ENCODE results near the gene IQUB. TPM values are rescaled to one million over a fixed set of nuclear protein-coding genes. Genes with fewer than 3 reads are reported as not detected.
"Not testable (repeated sequence)": the region's sequence is repeated elsewhere in the genome, so short reads cannot be mapped to it uniquely, and the experiment has no call there.

Gene IQUB
- total RNA-seq, 1 experiment from 2014 or later: 1.1 TPM

GRCh38 chr7:123492485-123492884, 41.9 kb downstream of the IQUB start:
- DNase-seq (ENCODE audit: low read depth): no peak

GRCh38 chr7:123485721-123486120, 48.7 kb downstream of the IQUB start:
- DNase-seq (ENCODE audit: low read depth): no peak

GRCh38 chr7:123485187-123485586, 49.2 kb downstream of the IQUB start:
- DNase-seq (ENCODE audit: low read depth): no peak

GRCh38 chr7:123484199-123484598, 50.2 kb downstream of the IQUB start:
- no peak for DNase-seq (ENCODE audit: low read depth)

GRCh38 chr7:123480107-123480506, 54.3 kb downstream of the IQUB start:
- no peak for DNase-seq (ENCODE audit: low read depth)

- DNase-seq (ENCODE audit: low read depth): not testable (repeated sequence)
These were observed 56.3 kb downstream of the IQUB start for GRCh38 chr7:123478056-123478455.

GRCh38 chr7:123472750-123473445, 61.5 kb downstream of the IQUB start:
- no peak for DNase-seq (ENCODE audit: low read depth)

GRCh38 chr7:123472327-123472726, 62.1 kb downstream of the IQUB start:
- no peak for DNase-seq (ENCODE audit: low read depth)

GRCh38 chr7:123468303-123468702, 66.1 kb downstream of the IQUB start:
- no peak for DNase-seq (ENCODE audit: low read depth)

- DNase-seq (ENCODE audit: low read depth): no peak
These were observed 70.5 kb downstream of the IQUB start for GRCh38 chr7:123463890-123464289.

- DNase-seq (ENCODE audit: low read depth): peak; percentile 25
These were observed 73.8 kb downstream of the IQUB start for GRCh38 chr7:123460616-123461015.

- no peak for DNase-seq (ENCODE audit: low read depth)
These were observed 78.4 kb downstream of the IQUB start for GRCh38 chr7:123455965-123456470.

GRCh38 chr7:123440101-123440548, 94.3 kb downstream of the IQUB start:
- DNase-seq (ENCODE audit: low read depth): no peak

- no peak for DNase-seq (ENCODE audit: low read depth)
These were observed 95.2 kb downstream of the IQUB start for GRCh38 chr7:123439191-123439590.

GRCh38 chr7:123437447-123437995, 96.9 kb downstream of the IQUB start:
- DNase-seq (ENCODE audit: low read depth): no peak

GRCh38 chr7:123435080-123435700, 99.2 kb downstream of the IQUB start:
- DNase-seq (ENCODE audit: low read depth): no peak

- no peak for DNase-seq (ENCODE audit: low read depth)
These were observed 100.7 kb downstream of the IQUB start for GRCh38 chr7:123433665-123434064.

GRCh38 chr7:123432601-123433000, 101.8 kb downstream of the IQUB start:
- no peak for DNase-seq (ENCODE audit: low read depth)

- DNase-seq (ENCODE audit: low read depth): no peak
These were observed 103.2 kb downstream of the IQUB start for GRCh38 chr7:123431075-123431614.

- no peak for DNase-seq (ENCODE audit: low read depth)
These were observed 109.1 kb downstream of the IQUB start for GRCh38 chr7:123425246-123425645.

GRCh38 chr7:123424463-123424862, 109.9 kb downstream of the IQUB start:
- DNase-seq (ENCODE audit: low read depth): no peak

- DNase-seq (ENCODE audit: low read depth): no peak
These were observed 110.8 kb downstream of the IQUB start for GRCh38 chr7:123423622-123424021.

- no peak for DNase-seq (ENCODE audit: low read depth)
These were observed 116.8 kb downstream of the IQUB start for GRCh38 chr7:123417580-123417979.

Data from M059J (cell line).